K562 (cell line): ENCODE results near the gene PTPN18. TPM values are rescaled to one million over a fixed set of nuclear protein-coding genes. Genes with fewer than 3 reads are reported as not detected.

Experiments
- ATAC-seq: fragments of 200-7000 bp; cut with Tn5 transposase; 3 replicates; pipeline ENCODE4 v1.9.1; 2020; ENCODE audit warnings: moderate library complexity
- BruUV-seq: library from RNA; stranded (reverse); fragments of 400-500 nt; replicated peaks from 2 replicates; lab custom pipeline; 2021; lab: Mats Ljungman, UMichigan
- CTCF ChIA-PET: fragments of 300-600 bp; formaldehyde crosslinking; extraction: SDS; loops from one replicate; lab custom pipeline; 2021; ENCODE audit warnings: low intra/inter-chr PET ratio; lab: Yijun Ruan, JAX
- POLR2A ChIA-PET: fragments of 300-600, 350-650 bp; sonication (Branson Sonifier 250); formaldehyde crosslinking; extraction: SDS; loops from one replicate; lab custom pipeline; 2021; ENCODE audit warnings: antibody characterized with exemption, inconsistent platforms; lab: Yijun Ruan, JAX
- DNase-seq, 4 experiments: peaks; one replicate each; pipeline versions ENCODE4 v3.0.0 to v3.0.0-alpha.2; 2011 to 2018; ENCODE audit warnings: low spot score in 3 of 4, mixed read lengths in 3 of 4; ENCODE audit errors: extremely low read depth in 1 of 4
- FAIRE-seq: peaks from 2 replicates; lab custom pipeline; 2011; peaks lifted over from hg19 to GRCh38; lab: Jason Lieb, UNC
- H2AFZ ChIP-seq: 2 replicates; pipeline ENCODE4 v1.6.0; 2011; ENCODE audit warnings: low read depth, low read length, control low read depth, inconsistent platforms
- H3K27ac ChIP-seq: fragments of 200-600 bp; 3 replicates; pipeline ENCODE4 v1.8.0; 2011; ENCODE audit warnings: low read depth, mild to moderate bottlenecking, control low read depth, inconsistent platforms, low read length, moderate library complexity, mixed read lengths; ENCODE audit errors: extremely low read depth
- H3K27me3 ChIP-seq, 2 experiments: fragments of 300-600 bp in 1 of 2; 2 replicates in 1 of 2; 3 replicates in 1 of 2; pipeline versions ENCODE4 v1.6.0 to v1.8.0; 2011; ENCODE audit warnings: inconsistent platforms in 2 of 2, low read length in 2 of 2, mild to moderate bottlenecking in 1 of 2, mixed read lengths in 1 of 2, moderate library complexity in 1 of 2; ENCODE audit not compliant: control insufficient read depth in 2 of 2, insufficient read depth in 2 of 2
- H3K36me3 ChIP-seq: fragments of 300-600 bp; 3 replicates; pipeline ENCODE4 v1.8.0; 2011; ENCODE audit warnings: mild to moderate bottlenecking, low read length, inconsistent platforms; ENCODE audit not compliant: control insufficient read depth, insufficient read depth
- H3K4me1 ChIP-seq, 2 experiments: fragments of 200-600 bp in 1 of 2; replicated peaks in 1 of 2; 2 replicates in 1 of 2; 3 replicates in 1 of 2; pipeline versions ENCODE4 v1.5.1 to v1.8.0; 2011; ENCODE audit warnings: inconsistent platforms in 2 of 2, low read length in 2 of 2, mild to moderate bottlenecking in 1 of 2, mixed read lengths in 1 of 2, moderate library complexity in 1 of 2; ENCODE audit not compliant: control insufficient read depth in 2 of 2, insufficient read depth in 2 of 2
- H3K4me2 ChIP-seq: 2 replicates; pipeline ENCODE4 v1.6.1; 2011; ENCODE audit warnings: low read length, control low read depth, inconsistent platforms, mixed read lengths; ENCODE audit not compliant: insufficient read depth
- H3K4me3 ChIP-seq: fragments of 200-600 bp; sonication (generic), shearing (Covaris generic); 2 replicates; pipeline ENCODE4 v1.5.1; 2016; ENCODE audit warnings: control low read depth, inconsistent platforms
- H3K79me2 ChIP-seq: fragments of 200-600 bp; 3 replicates; pipeline ENCODE4 v1.8.0; 2011; ENCODE audit warnings: low read length, inconsistent platforms; ENCODE audit not compliant: control insufficient read depth, insufficient read depth
- H3K9ac ChIP-seq, 2 experiments: 2 replicates each; pipeline versions ENCODE4 v1.6.0 to v1.6.1; 2011; ENCODE audit warnings: low read depth in 2 of 2, low read length in 2 of 2, control low read depth in 1 of 2, inconsistent platforms in 1 of 2, mild to moderate bottlenecking in 1 of 2, mixed read lengths in 1 of 2; ENCODE audit not compliant: insufficient read depth in 1 of 2
- H3K9me1 ChIP-seq: one replicate; pipeline ENCODE4 v1.6.0; 2011; ENCODE audit warnings: inconsistent platforms, mild to moderate bottlenecking, low read length, moderate library complexity; ENCODE audit not compliant: control insufficient read depth, insufficient read depth
- H3K9me3 ChIP-seq: replicated peaks from 2 replicates; pipeline ENCODE4 v1.5.1; 2011; ENCODE audit warnings: low read depth, low read length, inconsistent platforms; ENCODE audit not compliant: control insufficient read depth, insufficient read depth
- H4K20me1 ChIP-seq: replicated peaks from 2 replicates; pipeline ENCODE4 v1.6.1; 2011; ENCODE audit warnings: low read length, inconsistent platforms, mixed read lengths; ENCODE audit not compliant: control insufficient read depth, insufficient read depth
- ATF4 ChIP-seq: fragments of 450-650 bp; formaldehyde crosslinking; IDR thresholded peaks from 2 replicates; pipeline ENCODE4 v1.4.0; 2022; ENCODE audit warnings: mild to moderate bottlenecking, moderate library complexity
- CGGBP1 ChIP-seq: fragments of 250-450 bp; sonication (Bioruptor Pico); IDR thresholded peaks from 2 replicates; pipeline ENCODE4 v1.9.0; 2021; ENCODE audit warnings: mild to moderate bottlenecking
- CSDE1 ChIP-seq, 2 experiments: fragments of 450-650 bp; IDR thresholded peaks; 2 replicates each; pipeline ENCODE4 v1.6.1; 2016; ENCODE audit warnings: mild to moderate bottlenecking in 1 of 2
- DLX4 ChIP-seq: fragments of 250-450 bp; sonication (Bioruptor Pico); IDR thresholded peaks from 2 replicates; pipeline ENCODE4 v1.6.1; 2021; ENCODE audit warnings: mild to moderate bottlenecking
- HNRNPUL1 ChIP-seq: fragments of 200-400 bp; formaldehyde crosslinking; IDR thresholded peaks from 2 replicates; pipeline ENCODE4 v1.6.1; 2017; ENCODE audit warnings: low read length
- IRF2 ChIP-seq: sonication (generic); formaldehyde crosslinking; IDR thresholded peaks from 2 replicates; pipeline ENCODE4 v1.8.1; 2022; ENCODE audit warnings: mild to moderate bottlenecking, missing genetic modification reagents
- MAZ ChIP-seq, 2 experiments: fragments of 450-650 bp in 1 of 2; sonication (generic) in 1 of 2; formaldehyde crosslinking; IDR thresholded peaks in 1 of 2; conservative IDR thresholded peaks in 1 of 2; 2 replicates each; pipeline versions ENCODE4 v1.4.0 to v1.5.0; 2020; ENCODE audit warnings: mild to moderate bottlenecking in 1 of 2, missing genetic modification reagents in 1 of 2
- NUFIP1 ChIP-seq: fragments of 450-650 bp; IDR thresholded peaks from 2 replicates; pipeline ENCODE4 v1.6.1; 2018; ENCODE audit not compliant: partially characterized antibody
- POLR2AphosphoS2 ChIP-seq: IDR thresholded peaks from 2 replicates; pipeline ENCODE4 v1.6.1; 2012; ENCODE audit warnings: low read length, improper control_type of control experiment
- POLR2AphosphoS5 ChIP-seq: IDR thresholded peaks from 2 replicates; pipeline ENCODE4 v1.6.1; 2011; ENCODE audit warnings: mild to moderate bottlenecking, low read depth, low read length, moderate library complexity; ENCODE audit not compliant: control insufficient read depth, insufficient read depth
- RBM34 ChIP-seq: fragments of 200-400 bp; formaldehyde crosslinking; IDR thresholded peaks from 2 replicates; pipeline ENCODE4 v1.6.1; 2018; ENCODE audit warnings: low read length, borderline replicate concordance; ENCODE audit not compliant: insufficient read depth
- SAP30 ChIP-seq: fragments of 200-600 bp; sonication (generic); IDR thresholded peaks from 2 replicates; pipeline ENCODE4 v1.6.1; 2012; ENCODE audit warnings: borderline replicate concordance, low read depth, mild to moderate bottlenecking, moderate library complexity, low read length, control low read depth, inconsistent platforms; ENCODE audit not compliant: insufficient read depth, poor library complexity, severe bottlenecking
- ZC3H8 ChIP-seq: fragments of 450-650 bp; IDR thresholded peaks from 2 replicates; pipeline ENCODE4 v1.6.1; 2017
- ZNF124 ChIP-seq: sonication (generic); formaldehyde crosslinking; IDR thresholded peaks from 2 replicates; pipeline ENCODE4 v1.8.1; 2022; ENCODE audit warnings: missing genetic modification reagents
- ZNF764 ChIP-seq: fragments of 250-450 bp; sonication (Bioruptor Pico); IDR thresholded peaks from 2 replicates; pipeline ENCODE4 v1.4.0; 2020; ENCODE audit warnings: low read depth, mild to moderate bottlenecking, moderate library complexity
- WGBS: fragments of 100-300 bp; shearing (Covaris generic); methylation state at CpG from one replicate; pipeline ENCODE4 v1.1.6; 2016; ENCODE audit warnings: low coverage, mixed read lengths; ENCODE audit not compliant: insufficient coverage; ENCODE audit errors: missing lambda C conversion rate; 5-methylcytosine and 5-hydroxymethylcytosine counted together
- in situ Hi-C: fragments of 300-500 bp; cut with MboI; formaldehyde crosslinking; loops from 4 replicates; pipeline ENCODE4 v1.15.0; 2018; ENCODE audit warnings: inconsistent platforms, mixed read lengths
- intact Hi-C: fragments of 100-400 bp; cut with micrococcal nuclease; formaldehyde crosslinking; loops from 2 replicates; pipeline ENCODE4 v1.14.2; 2022
- polyA plus RNA-seq, 8 experiments: library from polyadenylated mRNA; depleted of rRNA in 4 of 8; stranded (reverse) in 5 of 8; unstranded in 3 of 8; fragments of >200 nt; fragmentation: Nextera tagmentation in 2 of 8; fragmentation: Illumina TruSeq in 1 of 8; extraction: Ambion mirVana in 2 of 8; extraction: Trizol in 1 of 8; gene quantifications; 2 replicates each; pipeline versions ENCODE4 v1.2.1 to v1.2.3, GENCODE V29; 2011 to 2014; ENCODE audit warnings: inconsistent platforms in 1 of 8, missing spikeins in 1 of 8
- total RNA-seq, 7 experiments: library from RNA; depleted of rRNA in 6 of 7; stranded (reverse); fragments of >200 nt in 6 of 7; fragmentation: Illumina TruSeq in 2 of 7; extraction: Trizol in 2 of 7; gene quantifications; 2 replicates each; pipeline versions ENCODE4 v1.2.1 to v1.2.3, GENCODE V29; 2011 to 2021; ENCODE audit warnings: low replicate concordance in 1 of 7
- TF ChIP-seq, protein P1 (sequence below): sonication (generic); formaldehyde crosslinking; IDR thresholded peaks from 2 replicates; pipeline ENCODE4 v1.5.0; 2020; ENCODE audit warnings: missing genetic modification reagents

The PTPN18 gene
- total and polyA plus RNA-seq, 9 of the 15 experiments (the other 6 are each of a cell fraction or from before 2014, with no cell fraction given) = 11.6 to 90.7 (median 49.6) TPM

DNA sequence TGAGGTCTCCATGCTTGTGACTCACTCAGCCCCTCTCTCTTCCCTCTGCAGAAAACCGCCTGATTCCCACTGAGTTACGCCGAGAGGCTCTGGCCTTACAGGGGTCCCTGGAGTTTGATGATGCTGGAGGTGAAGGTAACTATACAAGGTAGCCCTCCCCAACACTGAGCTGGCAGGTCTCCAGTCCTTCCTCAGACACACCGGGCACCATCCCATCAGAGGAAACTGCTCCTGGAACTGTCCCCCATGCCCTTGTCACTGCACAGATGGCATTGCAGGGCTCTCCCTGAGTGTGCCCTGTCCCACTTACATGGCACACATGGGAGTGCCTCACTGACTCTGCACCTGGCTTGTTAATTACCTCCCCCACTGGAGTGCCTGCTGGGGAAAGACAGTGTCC is 11.3 kb upstream of the PTPN18 start:
- 91% methylated on average over 4 of the region's 4 CpGs for WGBS
- Histone ChIP-seq H3K4me3 (peak overlapping the region; percentile 59; the same call in 1 of the 2 replicates), H3K79me2 (peaks cover 42% of the 10 kb centered on the region), H4K20me1 (no peaks in the 10 kb centered on the region), H3K36me3 (peaks cover 57% of the 10 kb centered on the region), H2AFZ (no peak overlapping the region), H3K4me2 (no peak overlapping the region), H3K4me1 (peaks cover 16 to 45% of the 10 kb centered on the region in 2 experiments), H3K27me3 (no peaks in the 10 kb centered on the region), H3K27ac (no peak overlapping the region), H3K9me1 (no peaks in the 10 kb centered on the region), H3K9ac (peak overlapping the region in 1 of 2 experiments; percentile 57; a peak in 1 of 4 replicates), H3K9me3 (no peaks in the 10 kb centered on the region)
- in situ Hi-C loops (loop anchor here (25.0 kb wide), 2 partner anchors 893 to 1168 kb away; no protein-coding TSS in a partner anchor), intact Hi-C loops (loop anchor here (5.0 to 10.0 kb wide), 3 partner anchors 80 to 863 kb away; partner anchors contain the start of genes MZT2B, POTEE and SMPD4)
- no TSS peak for BruUV-seq
- ChIA-PET CTCF (no interaction called here), POLR2A (interaction anchor here (0.6 to 6.1 kb wide), 3 partner anchors 9 to 43 kb away, joined by 3 to 63 read pairs (median 3); partner anchors contain the start of gene PTPN18)
- TF ChIP-seq CGGBP1 (CRISPR knock-in tag) (no peak), MAZ (CRISPR knock-in tag; conservative IDR thresholded peaks at IDR 0.05 in 1 of 2, IDR thresholded peaks at IDR 0.05 in 1 of 2) (no peak), ZNF124 (CRISPR knock-in tag) (no peak), IRF2 (CRISPR knock-in tag) (no peak), RBM34 (no peak), ZNF764 (CRISPR knock-in tag) (no peak), CSDE1 (IDR thresholded peaks at IDR 0.05) (no peak), ZC3H8 (no peak), NUFIP1 (no peak), DLX4 (no peak), SAP30 (no peak), POLR2AphosphoS2 (no peak), ATF4 (no peak), POLR2AphosphoS5 (no peak), HNRNPUL1 (no peak)
- TF ChIP-seq, protein P1, sequence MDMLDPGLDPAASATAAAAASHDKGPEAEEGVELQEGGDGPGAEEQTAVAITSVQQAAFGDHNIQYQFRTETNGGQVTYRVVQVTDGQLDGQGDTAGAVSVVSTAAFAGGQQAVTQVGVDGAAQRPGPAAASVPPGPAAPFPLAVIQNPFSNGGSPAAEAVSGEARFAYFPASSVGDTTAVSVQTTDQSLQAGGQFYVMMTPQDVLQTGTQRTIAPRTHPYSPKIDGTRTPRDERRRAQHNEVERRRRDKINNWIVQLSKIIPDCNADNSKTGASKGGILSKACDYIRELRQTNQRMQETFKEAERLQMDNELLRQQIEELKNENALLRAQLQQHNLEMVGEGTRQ (CRISPR knock-in tag) = no peak
- no peak for FAIRE-seq
- no peak for ATAC-seq
- no peak for DNase-seq
